HG02678 (cell line): ENCODE results near the gene CSKMT.
"Not testable (repeated sequence)": the region's sequence is repeated elsewhere in the genome, so short reads cannot be mapped to it uniquely, and the experiment has no call there.

Source experiments
- ATAC-seq: cut with Tn5 transposase; IDR thresholded peaks from one replicate; pipeline ENCODE4 v1.9.1; 2021; ENCODE audit warnings: mild to moderate bottlenecking, moderate library complexity; ENCODE audit not compliant: unreplicated experiment

Gene CSKMT

DNA sequence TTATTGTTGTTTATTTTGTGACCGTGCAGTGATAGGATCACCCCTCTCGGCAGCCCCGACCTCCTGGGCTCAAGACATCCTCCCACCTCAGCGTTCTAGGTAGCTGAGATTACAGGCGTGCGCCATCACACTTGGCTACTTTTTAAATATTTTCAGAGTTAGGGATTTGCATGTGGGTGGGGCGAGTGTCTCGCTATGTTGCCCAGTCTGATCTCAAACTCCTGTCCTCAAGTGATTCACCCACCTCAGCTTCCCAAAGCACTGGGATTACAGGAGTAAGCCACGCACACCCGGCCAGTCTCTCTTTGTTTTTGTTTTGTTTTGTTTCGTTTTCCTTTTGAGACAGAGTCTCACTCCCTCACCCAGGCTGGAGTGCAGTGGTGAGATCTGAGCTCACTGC lies 10.8 kb upstream of the CSKMT start:
- no peak for ATAC-seq

DNA sequence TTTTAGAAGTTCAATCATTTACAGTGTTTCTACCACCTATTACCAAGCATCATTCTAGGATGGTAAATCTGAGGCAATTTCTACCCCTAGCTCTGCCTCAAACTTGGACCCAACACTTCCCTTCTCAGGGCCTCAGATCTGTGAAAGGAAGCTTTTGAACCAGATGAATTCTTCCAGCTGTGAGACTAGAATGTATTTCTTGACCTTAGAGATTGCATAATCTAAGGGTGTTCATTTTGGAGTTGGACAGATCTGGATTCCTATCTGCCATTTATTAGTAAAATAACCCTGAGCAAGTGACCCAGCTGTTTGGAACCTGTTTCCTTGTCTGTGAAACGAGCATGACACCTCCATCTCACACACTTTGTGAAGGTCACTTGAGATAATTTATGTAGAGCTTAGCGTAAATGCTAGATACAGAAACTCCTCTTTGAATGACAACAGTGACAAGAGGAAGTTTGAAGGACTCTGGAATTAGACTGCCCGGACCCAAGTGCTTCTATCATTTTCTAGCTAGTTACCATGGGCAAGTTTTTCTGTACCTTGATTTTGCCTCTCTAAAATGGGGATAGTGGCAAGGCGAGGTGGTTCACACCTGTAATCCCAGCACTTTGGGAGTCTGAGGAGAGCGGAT lies 8.2 kb upstream of the CSKMT start:
- no peak for ATAC-seq

DNA sequence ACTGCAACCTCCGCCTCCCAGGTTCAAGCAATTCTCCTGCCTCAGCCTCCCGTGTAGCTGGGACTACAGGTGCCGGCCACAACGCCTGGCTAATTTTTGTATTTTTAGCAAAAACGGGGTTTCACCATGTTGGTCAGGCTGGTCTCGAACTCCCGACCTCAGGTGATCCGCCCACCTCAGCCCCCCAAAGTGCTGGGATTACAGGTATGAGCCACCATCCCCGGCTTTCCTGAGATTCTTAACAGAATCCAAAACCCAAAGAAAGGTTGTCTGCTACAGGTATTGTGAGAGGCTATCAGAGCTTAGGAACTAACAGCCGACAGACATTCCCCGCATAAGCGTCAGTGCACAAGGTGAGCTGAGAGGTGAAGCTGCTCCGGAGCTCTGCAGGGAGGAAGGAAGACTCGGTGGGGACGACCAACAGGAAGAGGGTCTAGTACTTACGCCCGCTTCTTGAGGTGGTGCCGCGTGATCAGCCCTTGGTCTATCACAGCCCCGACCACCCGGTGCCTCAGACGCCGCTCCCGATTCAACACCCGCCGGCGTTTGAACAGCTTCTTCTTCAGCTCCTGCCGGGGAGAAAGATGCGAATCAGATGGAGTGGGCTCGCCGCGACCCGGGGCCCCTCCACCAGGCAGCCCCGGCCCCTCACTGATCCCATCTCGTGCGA lies 572 bp upstream of the CSKMT start:
- ATAC-seq, result peak; percentile 33

DNA sequence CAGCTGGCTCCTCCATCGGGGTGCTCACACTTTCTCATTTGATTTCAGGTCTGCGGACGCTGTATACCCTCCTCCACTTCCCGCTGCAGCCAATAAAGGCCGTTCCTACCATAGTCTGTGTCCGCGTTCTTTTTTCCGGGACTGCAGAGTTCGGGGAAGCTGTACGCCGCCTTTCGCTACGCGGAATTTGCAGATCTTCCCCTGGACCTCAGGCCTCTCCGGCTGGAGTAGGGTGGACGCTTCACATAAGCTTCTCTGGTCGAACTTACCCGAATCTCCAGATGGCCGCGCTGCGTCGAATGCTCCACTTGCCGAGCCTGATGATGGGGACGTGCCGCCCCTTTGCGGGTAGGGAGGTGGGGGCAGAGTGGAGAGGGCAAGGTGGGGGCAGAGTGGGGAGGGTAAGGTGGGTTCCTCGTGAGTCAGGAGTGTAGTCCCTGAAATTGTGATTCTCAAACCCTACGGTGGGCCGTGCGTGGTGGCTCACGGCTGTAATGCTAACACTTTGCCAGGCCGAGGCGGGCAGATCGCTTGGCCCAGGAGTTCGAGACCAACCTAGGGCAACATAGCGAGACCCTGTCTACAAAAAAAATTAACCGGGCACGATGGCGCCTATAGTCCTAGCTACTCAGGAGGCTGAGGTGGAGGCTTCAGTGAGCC lies 617 bp downstream of the CSKMT start:
- ATAC-seq, result peak; percentile 16

DNA sequence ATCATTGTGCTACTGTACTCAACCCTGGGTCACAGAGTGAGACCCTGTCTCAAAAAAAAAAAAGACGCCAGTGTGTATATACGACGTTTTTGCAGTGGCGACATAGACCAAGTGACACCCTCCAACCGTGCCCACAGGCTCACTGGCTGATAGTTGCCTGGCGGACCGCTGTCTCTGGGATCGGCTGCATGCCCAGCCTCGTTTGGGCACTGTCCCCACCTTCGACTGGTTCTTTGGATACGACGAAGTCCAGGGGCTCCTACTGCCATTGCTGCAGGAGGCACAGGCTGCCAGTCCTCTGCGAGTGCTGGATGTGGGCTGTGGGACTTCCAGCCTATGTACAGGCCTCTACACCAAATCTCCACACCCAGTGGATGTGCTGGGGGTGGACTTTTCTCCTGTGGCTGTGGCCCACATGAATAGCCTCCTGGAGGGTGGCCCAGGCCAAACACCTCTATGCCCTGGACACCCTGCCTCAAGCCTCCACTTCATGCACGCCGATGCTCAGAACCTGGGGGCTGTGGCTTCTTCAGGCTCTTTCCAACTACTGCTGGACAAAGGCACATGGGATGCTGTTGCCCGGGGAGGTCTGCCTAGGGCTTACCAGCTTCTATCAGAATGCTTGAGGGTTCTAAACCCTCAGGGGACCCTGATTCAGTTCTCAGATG lies 1.3 kb downstream of the CSKMT start:
- no peak for ATAC-seq

DNA sequence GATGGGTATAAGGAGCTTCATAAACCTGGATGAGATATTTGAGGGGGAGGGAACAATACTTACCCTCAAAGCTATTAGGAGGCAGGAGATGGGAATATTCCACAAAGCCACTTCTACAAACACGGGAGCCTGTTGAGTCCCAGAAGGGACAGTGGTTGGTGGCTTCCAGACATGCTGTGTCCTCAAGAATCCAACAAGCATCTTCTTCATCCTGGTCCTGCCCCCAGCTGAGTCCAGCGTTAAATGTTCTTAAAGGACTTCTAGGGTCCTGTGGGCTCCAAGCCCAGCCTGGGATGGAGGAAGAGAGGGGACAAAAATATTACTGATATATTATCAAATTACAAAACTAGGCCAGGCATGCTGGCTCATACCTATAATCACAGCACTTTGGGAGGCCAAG lies 2.3 kb downstream of the CSKMT start:
- ATAC-seq, result no peak

DNA sequence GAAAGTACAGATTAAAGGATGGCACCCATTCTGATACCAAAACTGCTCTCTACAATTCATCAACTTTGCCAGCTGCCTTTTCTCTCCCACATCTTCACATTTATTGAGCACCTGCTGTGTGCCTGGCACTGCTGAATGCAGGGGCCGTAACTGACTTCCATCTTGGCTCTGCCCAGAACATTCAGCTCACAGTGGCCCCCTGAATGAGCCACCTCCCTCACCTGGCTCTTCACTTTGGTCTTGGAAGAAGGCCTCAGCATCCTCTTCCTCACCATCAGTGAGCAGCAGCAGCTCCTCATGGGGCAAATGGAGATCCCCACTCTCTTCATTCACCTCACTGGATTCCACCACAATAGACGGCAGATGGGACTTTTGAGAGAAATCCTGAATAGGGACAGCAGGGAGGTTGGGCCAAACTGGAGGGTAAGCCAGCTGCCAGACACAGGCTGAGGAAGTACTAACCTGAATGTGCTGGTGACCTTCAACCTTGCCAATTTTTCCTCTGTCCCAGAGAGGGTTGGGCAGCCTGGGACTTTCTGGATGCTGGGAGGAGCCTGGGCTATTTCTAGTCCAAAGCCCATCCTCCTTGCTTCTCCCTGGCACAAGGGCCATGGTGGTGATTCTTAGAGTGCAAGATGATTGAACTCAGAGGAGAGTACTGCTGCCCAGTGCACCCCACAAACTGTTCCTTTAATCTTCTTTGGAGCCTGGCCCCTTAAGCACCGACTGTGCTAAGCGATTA lies 4.5 kb downstream of the CSKMT start:
- ATAC-seq, result no peak

DNA sequence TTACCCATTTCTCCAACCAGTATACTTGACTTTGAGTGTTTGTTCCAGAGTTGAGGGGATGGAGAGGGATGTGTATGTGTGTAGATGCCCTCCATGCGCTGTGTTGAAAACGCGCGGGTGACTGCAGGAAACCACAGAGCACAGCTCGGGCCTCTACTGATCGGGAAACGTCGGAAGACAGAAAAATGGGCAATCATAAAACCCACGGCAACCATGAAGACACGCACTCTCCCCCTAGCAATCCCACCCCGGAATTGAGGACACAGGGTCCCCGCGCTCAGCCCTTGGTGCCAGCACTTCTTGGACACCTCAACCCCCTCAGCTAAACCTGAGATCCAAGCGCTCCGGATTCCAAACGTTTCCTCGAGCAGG lies 6.1 kb downstream of the CSKMT start:
- peak; percentile 5 for ATAC-seq

DNA sequence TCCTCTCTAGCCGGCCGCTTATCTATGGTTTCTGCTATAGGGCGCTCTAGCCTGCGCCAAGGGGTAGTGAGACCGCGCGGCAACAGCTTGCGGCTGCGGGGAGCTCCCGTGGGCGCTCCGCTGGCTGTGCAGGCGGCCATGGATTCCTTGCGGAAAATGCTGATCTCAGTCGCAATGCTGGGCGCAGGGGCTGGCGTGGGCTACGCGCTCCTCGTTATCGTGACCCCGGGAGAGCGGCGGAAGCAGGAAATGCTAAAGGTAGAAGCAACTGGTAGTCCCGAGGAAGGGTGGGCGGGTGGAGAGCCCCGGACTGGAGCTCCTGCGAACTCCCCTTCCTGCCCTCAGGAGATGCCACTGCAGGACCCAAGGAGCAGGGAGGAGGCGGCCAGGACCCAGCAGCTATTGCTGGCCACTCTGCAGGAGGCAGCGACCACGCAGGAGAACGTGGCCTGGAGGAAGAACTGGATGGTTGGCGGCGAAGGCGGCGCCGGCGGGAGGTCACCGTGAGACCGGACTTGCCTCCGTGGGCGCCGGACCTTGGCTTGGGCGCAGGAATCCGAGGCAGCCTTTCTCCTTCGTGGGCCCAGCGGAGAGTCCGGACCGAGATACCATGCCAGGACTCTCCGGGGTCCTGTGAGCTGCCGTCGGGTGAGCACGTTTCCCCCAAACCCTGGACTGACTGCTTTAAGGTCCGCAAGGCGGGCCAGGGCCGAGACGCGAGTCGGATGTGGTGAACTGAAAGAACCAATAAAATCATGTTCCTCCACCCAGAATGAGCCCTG lies 6.7 kb downstream of the CSKMT start, which contains the start of the genes LBHD1 and UQCC3:
TSS of gene LBHD1 (minus strand) at position 660 of the 782 bp plus-strand sequence. CDS start 2,236 bp downstream, outside the sequence.
TSS of gene UQCC3 (plus strand) at position 66 of the 782 bp plus-strand sequence. CDS start at position 139, 73 bp downstream.
- ATAC-seq, result peak; percentile 68

DNA sequence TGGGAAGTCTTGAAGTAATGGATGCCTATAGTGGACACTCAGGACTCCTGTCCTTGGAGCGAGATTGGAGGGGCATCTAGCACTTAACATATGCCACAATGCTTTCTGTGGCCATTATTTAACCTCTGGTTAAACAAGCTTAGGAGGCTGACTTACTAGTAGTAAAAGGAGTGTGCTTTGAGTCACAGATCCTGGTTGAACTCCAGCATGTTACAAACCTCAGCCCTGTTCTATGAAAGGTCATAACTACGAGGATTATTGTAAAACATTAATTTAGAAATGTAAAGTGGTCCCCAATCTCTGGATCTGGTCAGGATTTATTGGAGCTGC lies 8.0 kb downstream of the CSKMT start:
- ATAC-seq, result no peak

DNA sequence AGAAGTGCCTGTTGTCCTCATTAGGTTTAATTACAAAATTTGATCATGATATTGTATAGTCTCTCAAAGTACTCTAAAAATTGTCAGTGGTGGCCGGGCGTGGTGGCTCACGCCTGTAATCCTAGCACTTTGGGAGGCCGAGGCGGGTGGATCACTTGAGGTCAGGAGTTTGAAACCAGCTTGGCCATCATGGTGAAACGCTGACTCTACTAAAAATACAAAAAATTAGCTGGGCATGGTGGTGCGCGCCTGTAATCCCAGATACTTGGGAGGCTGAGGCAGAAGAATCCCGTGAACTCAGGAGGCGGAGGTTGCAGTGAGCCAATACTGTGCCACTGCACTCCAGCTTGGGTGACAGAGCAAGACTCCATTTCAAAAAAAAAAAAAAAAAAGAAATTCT lies 10.3 kb downstream of the CSKMT start:
- ATAC-seq, result not testable (repeated sequence)

DNA sequence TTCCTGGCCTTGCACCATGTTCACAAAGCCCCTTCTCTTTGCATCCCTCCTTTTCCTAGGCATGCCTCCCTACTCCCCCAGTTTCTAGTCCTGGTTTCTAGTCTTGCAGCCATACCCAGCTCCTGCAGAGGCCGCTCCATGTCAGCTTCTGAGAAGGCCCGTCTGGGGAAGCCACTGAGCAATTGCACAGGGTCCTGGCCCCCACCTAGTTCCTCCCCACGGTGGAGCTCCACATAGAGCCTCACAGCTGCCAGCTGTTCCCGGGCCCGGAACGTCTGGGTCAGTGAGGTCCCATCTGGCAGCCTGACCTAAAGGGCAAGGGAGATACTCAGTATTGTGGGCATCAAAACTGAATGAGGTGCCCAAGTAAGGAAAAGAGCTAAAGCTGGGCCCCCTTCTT lies 11.6 kb downstream of the CSKMT start:
- no peak for ATAC-seq

DNA sequence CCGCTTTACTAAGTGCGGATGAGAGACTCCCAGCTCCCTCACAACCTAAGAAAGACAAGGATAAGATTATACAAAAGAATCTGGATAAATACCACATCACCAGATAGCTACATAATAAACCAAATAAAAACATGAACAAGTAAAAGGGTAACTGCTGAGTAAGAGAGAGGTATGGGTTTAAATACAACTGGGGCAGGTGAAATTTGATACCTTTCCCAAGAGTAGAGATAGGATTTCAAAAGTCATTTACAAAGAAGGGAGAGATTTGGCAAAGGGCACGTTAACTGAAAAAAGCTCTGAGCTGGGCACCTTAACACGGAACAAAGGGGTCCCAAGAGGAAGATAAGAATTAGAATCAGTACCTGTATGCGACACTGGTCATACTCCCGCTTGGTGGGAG lies 12.0 kb downstream of the CSKMT start:
- no peak for ATAC-seq

DNA sequence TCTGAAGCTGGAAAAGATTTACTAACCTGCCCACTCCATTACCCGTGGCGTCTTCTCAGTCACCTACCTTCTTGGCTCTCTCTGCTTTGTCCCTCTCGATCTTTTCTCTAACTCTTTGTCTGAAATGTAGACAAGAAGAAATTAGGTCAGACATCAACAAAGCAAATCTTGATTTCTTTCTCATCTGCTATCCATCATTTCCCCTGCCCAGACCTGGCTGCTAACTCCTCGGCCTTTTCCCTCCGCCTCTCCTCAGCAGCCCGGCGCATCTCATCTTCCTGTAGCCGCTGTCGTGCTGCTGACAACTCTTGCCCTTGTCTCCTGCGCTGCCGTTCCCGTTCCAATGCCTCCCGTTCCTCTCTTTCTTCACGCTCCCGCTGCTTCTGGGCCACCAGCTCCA lies 12.6 kb downstream of the CSKMT start:
- no peak for ATAC-seq

DNA sequence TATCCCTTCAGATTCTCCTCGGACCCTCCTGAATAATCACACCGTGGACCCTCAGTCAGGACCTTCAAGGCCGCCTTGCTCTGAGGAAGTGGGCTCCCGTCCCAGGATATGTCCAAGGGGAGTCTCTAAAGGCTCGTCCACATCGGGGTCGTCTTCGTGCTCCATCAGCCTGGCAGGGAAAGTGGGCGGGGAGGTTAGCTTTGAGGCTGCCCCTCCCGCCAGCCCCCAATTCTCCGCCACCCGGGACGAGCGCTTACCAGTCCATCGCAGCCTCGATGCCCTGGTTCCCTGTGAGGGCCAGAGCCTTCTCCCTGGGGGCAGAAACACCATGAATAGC lies 13.3 kb downstream of the CSKMT start:
- no peak for ATAC-seq

DNA sequence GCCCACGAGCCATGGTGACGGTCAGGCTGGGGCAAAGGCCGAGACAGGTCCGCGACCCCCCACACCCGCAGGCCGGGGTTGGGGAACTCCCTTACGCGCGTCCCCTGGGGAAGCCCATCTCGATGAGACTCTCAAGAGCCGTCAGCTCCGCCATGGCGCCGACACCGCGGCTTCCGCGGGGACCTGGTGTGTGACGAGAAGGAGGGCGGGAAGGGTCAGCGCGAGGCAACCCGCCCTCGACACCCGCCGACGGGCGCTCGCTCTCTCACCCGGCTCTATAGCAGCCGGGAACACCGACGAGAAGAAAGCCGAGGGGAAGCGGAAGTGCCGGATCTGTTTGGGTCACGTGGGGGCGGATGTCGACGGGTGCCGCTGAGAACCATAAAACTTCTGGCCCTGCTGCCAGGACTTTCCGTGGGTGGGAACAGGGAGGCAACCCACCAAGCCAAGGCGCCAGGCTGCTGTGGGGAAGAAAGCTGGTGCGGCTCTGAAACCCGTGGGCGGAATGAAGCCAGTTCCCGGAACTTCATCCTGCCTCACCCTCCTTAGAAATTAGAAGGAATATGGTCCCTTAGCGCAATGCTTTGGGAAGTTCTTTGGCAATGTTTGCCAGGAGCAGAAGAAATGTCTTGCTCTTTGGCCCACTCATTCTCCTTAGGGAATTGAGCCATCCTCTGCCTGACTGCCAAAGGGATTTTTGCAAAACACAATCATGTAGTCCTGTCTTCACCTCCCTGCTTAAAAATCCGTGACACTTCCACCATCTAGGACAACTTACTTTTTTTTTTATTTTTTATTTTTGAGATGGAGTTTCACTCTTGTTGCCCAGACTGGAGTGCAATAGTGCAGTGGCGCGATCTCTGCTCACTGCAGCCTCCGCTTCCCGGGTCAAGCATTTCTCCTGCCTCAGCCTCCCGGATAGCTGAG lies 13.9 kb downstream of the CSKMT start, which contains the start of gene UBXN1:
TSS of gene UBXN1 (minus strand) at position 304 of the 927 bp plus-strand sequence. CDS start at position 154, 150 bp downstream.
- ATAC-seq, result peak; percentile 71

DNA sequence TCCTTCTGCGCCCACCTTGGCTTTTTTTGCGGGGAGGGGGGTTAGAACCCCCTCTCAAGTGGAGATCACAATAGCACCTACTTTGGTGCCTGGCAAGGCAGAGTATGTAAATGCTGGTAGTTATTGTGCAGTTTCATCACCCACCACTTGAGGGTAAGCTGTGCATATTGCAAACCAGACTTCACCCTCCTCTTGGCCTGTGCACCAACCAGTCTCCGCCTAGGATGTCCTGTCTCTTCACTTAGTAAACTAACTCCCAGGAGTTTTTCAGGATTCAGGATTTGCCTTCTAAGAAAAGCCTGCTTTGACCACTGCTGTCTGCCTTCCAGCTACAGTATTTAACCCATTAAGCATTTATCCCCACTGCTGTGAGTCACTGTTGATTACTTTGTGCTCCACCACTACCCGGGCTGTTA lies 15.7 kb downstream of the CSKMT start:
- ATAC-seq, result peak; percentile 66

DNA sequence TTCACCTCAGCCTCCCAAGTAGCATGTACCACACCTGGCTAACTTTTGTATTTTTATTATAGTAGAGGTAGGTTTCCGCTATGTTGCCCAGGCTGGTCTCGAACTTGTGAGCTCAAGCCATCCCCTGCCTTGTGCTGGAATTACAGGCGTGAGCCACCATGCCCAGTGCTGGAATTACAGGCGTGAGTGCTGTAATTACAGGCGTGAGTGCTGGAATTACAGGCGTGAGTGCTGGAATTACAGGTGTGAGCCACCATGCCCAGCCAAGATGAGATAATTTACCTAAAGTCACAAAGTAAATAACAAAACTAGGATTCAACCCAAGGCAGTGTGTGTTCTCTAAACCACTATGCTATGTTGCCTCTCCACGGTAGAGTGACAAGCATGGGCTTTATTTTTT lies 17.4 kb downstream of the CSKMT start:
- no peak for ATAC-seq
